Kidney (tissue), 14 donors: ENCODE measurements around the gene SIK3. TPM values are rescaled to one million over a fixed set of nuclear protein-coding genes. Genes with fewer than 3 reads are reported as not detected.

Experiments used
- DNase-seq, 5 donors: peaks; one replicate each; pipeline ENCODE4 v3.0.0-alpha.2; 2013 to 2020
- FAIRE-seq: peaks from 2 replicates; lab custom pipeline; 2012; peaks lifted over from hg19 to GRCh38; lab: Jason Lieb, UNC
- H3K27ac ChIP-seq, 2 donors: one replicate each; pipeline ENCODE4 v1.7.0; 2013; ENCODE audit warnings: low read depth in 2 of 2, low read length in 2 of 2, inconsistent platforms in 1 of 2
- H3K27me3 ChIP-seq: one replicate; pipeline ENCODE4 v1.7.1; 2013; ENCODE audit warnings: low read length, inconsistent platforms; ENCODE audit not compliant: control insufficient read depth, insufficient read depth
- H3K36me3 ChIP-seq, 3 donors: one replicate each; pipeline versions ENCODE4 v1.7.0 to v1.7.1; 2013; ENCODE audit warnings: low read length in 3 of 3, control low read depth in 1 of 3, inconsistent platforms in 1 of 3; ENCODE audit not compliant: insufficient read depth in 3 of 3, control insufficient read depth in 2 of 3
- H3K4me1 ChIP-seq, 3 donors: one replicate each; pipeline versions ENCODE4 v1.7.0 to v1.7.1; 2013; ENCODE audit warnings: low read length in 3 of 3, inconsistent platforms in 1 of 3, low read depth in 1 of 3; ENCODE audit not compliant: control insufficient read depth in 2 of 3, insufficient read depth in 2 of 3
- H3K4me3 ChIP-seq, 3 donors: one replicate each; pipeline versions ENCODE4 v1.7.0 to v1.8.1; 2013; ENCODE audit warnings: low read length in 3 of 3, control low read depth in 1 of 3, inconsistent platforms in 1 of 3
- H3K9ac ChIP-seq, 3 donors: one replicate each; pipeline versions ENCODE4 v1.7.0 to v1.7.1; 2013; ENCODE audit warnings: low read length in 3 of 3, control low read depth in 1 of 3, inconsistent platforms in 1 of 3
- H3K9me3 ChIP-seq, 3 donors: one replicate each; pipeline versions ENCODE4 v1.7.0 to v1.7.1; 2013; ENCODE audit warnings: low read length in 3 of 3, control low read depth in 1 of 3, inconsistent platforms in 1 of 3; ENCODE audit not compliant: control insufficient read depth in 2 of 3, insufficient read depth in 1 of 3
- CTCF ChIP-seq: IDR thresholded peaks from 3 replicates; pipeline ENCODE4 v1.5.1; 2012; ENCODE audit warnings: mild to moderate bottlenecking, moderate library complexity, borderline replicate concordance; ENCODE audit not compliant: insufficient read depth; ENCODE audit errors: extremely low read depth
- intact Hi-C: fragments of 100-400 bp; cut with DNase I; formaldehyde crosslinking; loops from one replicate; pipeline ENCODE4 v1.11.1; 2022
- polyA plus RNA-seq: library from polyadenylated mRNA; stranded (reverse); fragments of 350-450 nt; fragmentation: Illumina TruSeq; extraction: RNeasy Lipid Tissue Mini Kit (QIAGEN cat#74804); gene quantifications from one replicate; pipeline ENCODE4 v1.2.3, GENCODE V29; 2014; ENCODE audit warnings: low read depth, low replicate concordance; ENCODE audit not compliant: insufficient read depth
- total RNA-seq: library from RNA; stranded (reverse); fragmentation: NEBNext Ultra II Directional; extraction: Animal tissue kit (Norgen Biotek cat#: 25700); gene quantifications from one replicate; pipeline ENCODE4 v1.2.1, GENCODE V29; 2021
- donor health status: control.
- donor health status: control.
- donor health status: control.
- donor health status: control.
- donor health status: control.
- donor health status: DM: yes; HTN: yes; CAD: no.
- donor health status: Normal renal cell carcinoma (clear cell type).

The SIK3 gene
- total and polyA plus RNA-seq, 2 donors from 2014 or later = 12.3 to 50.7 TPM

GRCh38 chr11:116963813-116964212 lies 134.4 kb downstream of the SIK3 start:
- FAIRE-seq = no peak
- Histone ChIP-seq H3K36me3 (no peaks in the 10 kb centered on the region), H3K9ac (no peak overlapping the region), H3K27me3 (no peaks in the 10 kb centered on the region), H3K9me3 (no peaks in the 10 kb centered on the region), H3K4me3 (no peak overlapping the region), H3K27ac (no peak overlapping the region), H3K4me1 (peaks cover 0 to 9% (median 2%) of the 10 kb centered on the region in 3 donors)
- intact Hi-C loops = no loop called here
- no peak for TF ChIP-seq CTCF
- DNase-seq = no peak

- no peaks in the 10 kb centered on the region for H3K36me3 ChIP-seq
- no peak overlapping the region for H3K4me3 ChIP-seq
- no peak for TF ChIP-seq CTCF
- FAIRE-seq (no peak), DNase-seq (peak in 1 of 5 donors; percentile 48)
- peaks cover 0 to 9% (median 2%) of the 10 kb centered on the region in 3 donors for H3K4me1 ChIP-seq
- H3K27ac ChIP-seq = no peak overlapping the region
- no peaks in the 10 kb centered on the region for H3K27me3 ChIP-seq
- H3K9me3 ChIP-seq = no peaks in the 10 kb centered on the region
- intact Hi-C loops = no loop called here
- H3K9ac ChIP-seq = no peak overlapping the region
Observed at GRCh38 chr11:116962108-116962507, 136.1 kb downstream of the SIK3 start.

GRCh38 chr11:116960930-116961329 lies 137.3 kb downstream of the SIK3 start:
- Histone ChIP-seq H3K9me3 (no peaks in the 10 kb centered on the region), H3K4me1 (peaks cover 0 to 9% (median 2%) of the 10 kb centered on the region in 3 donors), H3K36me3 (peaks cover 0 to 3% (median 0%) of the 10 kb centered on the region in 3 donors), H3K9ac (no peak overlapping the region), H3K27ac (peak overlapping the region in 1 of 2 donors; percentile 26), H3K27me3 (no peaks in the 10 kb centered on the region), H3K4me3 (no peak overlapping the region)
- TF ChIP-seq CTCF = no peak
- FAIRE-seq = no peak
- DNase-seq = no peak
- intact Hi-C loops = no loop called here

GRCh38 chr11:116958246-116958645 lies 140.0 kb downstream of the SIK3 start:
- H3K36me3 ChIP-seq = peaks cover 0 to 14% (median 0%) of the 10 kb centered on the region in 3 donors
- no peaks in the 10 kb centered on the region for H3K27me3 ChIP-seq
- peaks cover 0 to 4% (median 2%) of the 10 kb centered on the region in 3 donors for H3K4me1 ChIP-seq
- TF ChIP-seq CTCF = no peak
- intact Hi-C loops = no loop called here
- DNase-seq (no peak), FAIRE-seq (no peak)
- H3K27ac ChIP-seq = no peak overlapping the region
- no peak overlapping the region for H3K9ac ChIP-seq
- H3K9me3 ChIP-seq = no peaks in the 10 kb centered on the region
- H3K4me3 ChIP-seq = no peak overlapping the region
